LNCaP clone FGC (cell line): Measurements from ENCODE around the gene CHD3.

Experiments
- DNase-seq: peaks from one replicate; pipeline ENCODE4 v3.0.0-alpha.2; 2011; ENCODE audit warnings: low read depth
- H3K4me3 ChIP-seq: 2 replicates; pipeline ENCODE4 v1.5.1; 2011; ENCODE audit warnings: mild to moderate bottlenecking, low read depth, low read length, control low read depth
- CTCF ChIP-seq: IDR thresholded peaks from 2 replicates; pipeline ENCODE4 v1.5.1; 2012; ENCODE audit warnings: mild to moderate bottlenecking; ENCODE audit not compliant: control insufficient read depth, insufficient read depth; ENCODE audit errors: extremely low read depth

Gene CHD3

GRCh38 chr17:7885367-7886226, 3.0 kb upstream of the CHD3 start:
- 0 out of 2 replicates have a peak, but pooled peaks have one; percentile 14 for TF ChIP-seq CTCF
- peak overlapping the region; percentile 77 for H3K4me3 ChIP-seq
- DNase-seq, result no peak

- peak; percentile 5; the same call in 1 of the 2 replicates for TF ChIP-seq CTCF
- no peak for DNase-seq
- peak overlapping the region; percentile 77 for H3K4me3 ChIP-seq
Observed at GRCh38 chr17:7886227-7887037, 2.2 kb upstream of the CHD3 start.

GRCh38 chr17:7887038-7887481, 1.5 kb upstream of the CHD3 start:
- DNase-seq, result no peak
- TF ChIP-seq CTCF, result peak; percentile 25; the same call in 1 of the 2 replicates
- peak overlapping the region; percentile 77 for H3K4me3 ChIP-seq

GRCh38 chr17:7887482-7888183, 956 bp upstream of the CHD3 start:
- DNase-seq, result peak; percentile 99
- no peak for TF ChIP-seq CTCF
- peak overlapping the region; percentile 50 for H3K4me3 ChIP-seq

- DNase-seq, result peak; percentile 99
- H3K4me3 ChIP-seq, result peak overlapping the region; percentile 50
- TF ChIP-seq CTCF, result peak; percentile 32; the same call in 1 of the 2 replicates
Observed at GRCh38 chr17:7889166-7889955, 772 bp downstream of the CHD3 start.

- TF ChIP-seq CTCF, result no peak
- no peak for DNase-seq
Observed at GRCh38 chr17:7893187-7893880, 4.7 kb downstream of the CHD3 start.

More at GRCh38 chr17:7893187-7893880, 4.7 kb downstream of the CHD3 start:
- H3K4me3 ChIP-seq, result no peak overlapping the region
